Karpas-422 (cell line): Measurements from ENCODE around the gene RPRD1B. TPM values are rescaled to one million over a fixed set of nuclear protein-coding genes. Genes with fewer than 3 reads are reported as not detected.

Experiments
- DNase-seq: peaks from one replicate; pipeline ENCODE4 v3.0.0-alpha.2; 2015
- H2AFZ ChIP-seq: fragments of 200-600 bp; sonication (generic); 2 replicates; pipeline ENCODE4 v1.6.1; 2014; ENCODE audit warnings: antibody characterized with exemption, low read length, mixed read lengths
- H3K27ac ChIP-seq: fragments of 200-600 bp; sonication (generic); 2 replicates; pipeline ENCODE4 v1.5.1; 2014; ENCODE audit warnings: mild to moderate bottlenecking, low read length, moderate library complexity
- H3K27me3 ChIP-seq: fragments of 200-600 bp; sonication (generic); 2 replicates; pipeline ENCODE4 v1.6.1; 2014; ENCODE audit warnings: low read length, mixed read lengths
- H3K36me3 ChIP-seq: fragments of 200-600 bp; sonication (generic); 2 replicates; pipeline ENCODE4 v1.6.1; 2014; ENCODE audit warnings: low read length, mixed read lengths; ENCODE audit not compliant: insufficient read depth
- H3K4me1 ChIP-seq: fragments of 200-600 bp; sonication (generic); 2 replicates; pipeline ENCODE4 v1.6.1; 2014; ENCODE audit warnings: mild to moderate bottlenecking, low read length, mixed read lengths
- H3K4me2 ChIP-seq: fragments of 200-600 bp; sonication (generic); 2 replicates; pipeline ENCODE4 v1.6.1; 2014; ENCODE audit warnings: low read length, low read depth, mild to moderate bottlenecking; ENCODE audit not compliant: poor library complexity, severe bottlenecking
- H3K4me3 ChIP-seq: fragments of 200-600 bp; sonication (generic); 2 replicates; pipeline ENCODE4 v1.5.1; 2014; ENCODE audit warnings: mild to moderate bottlenecking, antibody characterized with exemption, low read length, mixed read lengths
- H3K79me2 ChIP-seq: fragments of 200-600 bp; sonication (generic); 2 replicates; pipeline ENCODE4 v1.6.1; 2014; ENCODE audit warnings: mild to moderate bottlenecking, low read length, mixed read lengths
- H3K9ac ChIP-seq: fragments of 200-600 bp; sonication (generic); 2 replicates; pipeline ENCODE4 v1.6.0; 2014; ENCODE audit warnings: low read length
- H3K9me2 ChIP-seq: fragments of 200-600 bp; sonication (generic), shearing (Covaris generic); replicated peaks from 2 replicates; pipeline ENCODE4 v1.6.0; 2014; ENCODE audit warnings: mild to moderate bottlenecking, low read length, moderate library complexity; ENCODE audit not compliant: insufficient read depth
- H3K9me3 ChIP-seq: fragments of 300-700, 200-600 bp; sonication (generic); 2 replicates; pipeline ENCODE4 v1.6.1; 2014; ENCODE audit warnings: low read length, mixed read lengths
- H4K20me1 ChIP-seq: fragments of 200-600 bp; sonication (generic); 2 replicates; pipeline ENCODE4 v1.6.1; 2014; ENCODE audit warnings: mild to moderate bottlenecking, antibody characterized with exemption, low read length, low read depth; ENCODE audit not compliant: insufficient read depth
- total RNA-seq: library from RNA; depleted of rRNA; stranded (reverse); fragments of >200 nt; shearing (Covaris generic); gene quantifications from 2 replicates; pipeline ENCODE4 v1.2.3, GENCODE V29; 2014; ENCODE audit warnings: low replicate concordance

RPRD1B gene
- total RNA-seq, 1 experiment from 2014 or later, result 68.2 TPM

GRCh38 chr20:38114353-38114791 is 80.8 kb downstream of the RPRD1B start:
- Histone ChIP-seq H3K9me2 (no peaks in the 10 kb centered on the region), H3K4me3 (no peak overlapping the region), H3K4me1 (no peaks in the 10 kb centered on the region), H3K27ac (no peak overlapping the region), H3K27me3 (no peaks in the 10 kb centered on the region), H3K4me2 (no peak overlapping the region), H3K79me2 (no peaks in the 10 kb centered on the region), H3K9ac (no peak overlapping the region), H2AFZ (no peak overlapping the region), H3K9me3 (no peaks in the 10 kb centered on the region), H4K20me1 (no peaks in the 10 kb centered on the region), H3K36me3 (no peaks in the 10 kb centered on the region)
- no peak for DNase-seq

GRCh38 chr20:38115205-38115604 is 81.7 kb downstream of the RPRD1B start:
- Histone ChIP-seq H3K4me1 (no peaks in the 10 kb centered on the region), H3K27me3 (no peaks in the 10 kb centered on the region), H2AFZ (no peak overlapping the region), H3K4me3 (no peak overlapping the region), H3K9me2 (no peaks in the 10 kb centered on the region), H3K79me2 (no peaks in the 10 kb centered on the region), H3K36me3 (no peaks in the 10 kb centered on the region), H3K9me3 (no peaks in the 10 kb centered on the region), H3K9ac (no peak overlapping the region), H3K4me2 (no peak overlapping the region), H4K20me1 (no peaks in the 10 kb centered on the region), H3K27ac (no peak overlapping the region)
- no peak for DNase-seq

GRCh38 chr20:38115896-38116295 is 82.3 kb downstream of the RPRD1B start:
- no peaks in the 10 kb centered on the region for H4K20me1 ChIP-seq
- H3K27me3 ChIP-seq, result no peaks in the 10 kb centered on the region
- H3K9ac ChIP-seq, result no peak overlapping the region
- H3K9me3 ChIP-seq, result no peaks in the 10 kb centered on the region
- H3K79me2 ChIP-seq, result no peaks in the 10 kb centered on the region
- no peaks in the 10 kb centered on the region for H3K4me1 ChIP-seq
- no peak overlapping the region for H3K27ac ChIP-seq
- no peak overlapping the region for H3K4me2 ChIP-seq
- no peaks in the 10 kb centered on the region for H3K9me2 ChIP-seq
- no peaks in the 10 kb centered on the region for H3K36me3 ChIP-seq
- no peak overlapping the region for H3K4me3 ChIP-seq
- no peak for DNase-seq
- H2AFZ ChIP-seq, result no peak overlapping the region

GRCh38 chr20:38116409-38117165 is 83.0 kb downstream of the RPRD1B start:
- Histone ChIP-seq H3K79me2 (no peaks in the 10 kb centered on the region), H3K9me2 (no peaks in the 10 kb centered on the region), H3K27ac (no peak overlapping the region), H3K9me3 (no peaks in the 10 kb centered on the region), H3K4me2 (no peak overlapping the region), H3K9ac (no peak overlapping the region), H3K4me1 (no peaks in the 10 kb centered on the region), H3K27me3 (no peaks in the 10 kb centered on the region), H2AFZ (no peak overlapping the region), H3K4me3 (no peak overlapping the region), H3K36me3 (no peaks in the 10 kb centered on the region), H4K20me1 (no peaks in the 10 kb centered on the region)
- DNase-seq, result no peak

- H3K4me2 ChIP-seq, result no peak overlapping the region
- H3K79me2 ChIP-seq, result no peaks in the 10 kb centered on the region
These were observed 83.7 kb downstream of the RPRD1B start for GRCh38 chr20:38117205-38117604.

GRCh38 chr20:38117635-38118034 is 84.1 kb downstream of the RPRD1B start:
- H3K9me2 ChIP-seq, result no peaks in the 10 kb centered on the region
- no peak overlapping the region for H2AFZ ChIP-seq
- H3K27me3 ChIP-seq, result no peaks in the 10 kb centered on the region
- H3K4me2 ChIP-seq, result no peak overlapping the region
- no peak for DNase-seq
- H3K36me3 ChIP-seq, result no peaks in the 10 kb centered on the region
- no peak overlapping the region for H3K9ac ChIP-seq
- no peaks in the 10 kb centered on the region for H3K9me3 ChIP-seq
- H3K27ac ChIP-seq, result no peak overlapping the region
- no peaks in the 10 kb centered on the region for H4K20me1 ChIP-seq
- no peaks in the 10 kb centered on the region for H3K4me1 ChIP-seq
- H3K79me2 ChIP-seq, result no peaks in the 10 kb centered on the region
- H3K4me3 ChIP-seq, result no peak overlapping the region

More at GRCh38 chr20:38117205-38117604, 83.7 kb downstream of the RPRD1B start:
- no peak overlapping the region for H3K9ac ChIP-seq
- H3K36me3 ChIP-seq, result no peaks in the 10 kb centered on the region
- no peaks in the 10 kb centered on the region for H4K20me1 ChIP-seq
- DNase-seq, result no peak
- H2AFZ ChIP-seq, result no peak overlapping the region
- no peaks in the 10 kb centered on the region for H3K9me2 ChIP-seq
- no peaks in the 10 kb centered on the region for H3K9me3 ChIP-seq
- H3K4me3 ChIP-seq, result no peak overlapping the region
- H3K27me3 ChIP-seq, result no peaks in the 10 kb centered on the region
- no peaks in the 10 kb centered on the region for H3K4me1 ChIP-seq
- no peak overlapping the region for H3K27ac ChIP-seq

- no peak overlapping the region for H3K9ac ChIP-seq
- no peaks in the 10 kb centered on the region for H3K27me3 ChIP-seq
- no peaks in the 10 kb centered on the region for H4K20me1 ChIP-seq
- H3K9me2 ChIP-seq, result no peaks in the 10 kb centered on the region
- no peak overlapping the region for H2AFZ ChIP-seq
- no peak overlapping the region for H3K4me3 ChIP-seq
- no peak for DNase-seq
- no peaks in the 10 kb centered on the region for H3K79me2 ChIP-seq
- H3K4me2 ChIP-seq, result no peak overlapping the region
- no peaks in the 10 kb centered on the region for H3K9me3 ChIP-seq
- no peaks in the 10 kb centered on the region for H3K36me3 ChIP-seq
- no peak overlapping the region for H3K27ac ChIP-seq
- H3K4me1 ChIP-seq, result no peaks in the 10 kb centered on the region
These were observed 85.9 kb downstream of the RPRD1B start for GRCh38 chr20:38119446-38119845.

- Histone ChIP-seq H3K4me3 (no peak overlapping the region), H3K27ac (no peak overlapping the region), H3K4me1 (no peaks in the 10 kb centered on the region), H4K20me1 (no peaks in the 10 kb centered on the region), H3K4me2 (no peak overlapping the region), H3K36me3 (no peaks in the 10 kb centered on the region), H2AFZ (no peak overlapping the region), H3K9me3 (no peaks in the 10 kb centered on the region), H3K79me2 (no peaks in the 10 kb centered on the region), H3K9me2 (no peaks in the 10 kb centered on the region), H3K9ac (no peak overlapping the region), H3K27me3 (no peaks in the 10 kb centered on the region)
- no peak for DNase-seq
These were observed 87.1 kb downstream of the RPRD1B start for GRCh38 chr20:38120625-38120988.
